OCI-M1 (cell line): ENCODE results near the gene TRIM41.
"Not testable (repeated sequence)": the region's sequence is repeated elsewhere in the genome, so short reads cannot be mapped to it uniquely, and the experiment has no call there.

ENCODE experiments used
- DNase-seq: peaks from one replicate; lab custom pipeline; 2025; lab: John Stamatoyannopoulos, UW

The TRIM41 gene

DNA sequence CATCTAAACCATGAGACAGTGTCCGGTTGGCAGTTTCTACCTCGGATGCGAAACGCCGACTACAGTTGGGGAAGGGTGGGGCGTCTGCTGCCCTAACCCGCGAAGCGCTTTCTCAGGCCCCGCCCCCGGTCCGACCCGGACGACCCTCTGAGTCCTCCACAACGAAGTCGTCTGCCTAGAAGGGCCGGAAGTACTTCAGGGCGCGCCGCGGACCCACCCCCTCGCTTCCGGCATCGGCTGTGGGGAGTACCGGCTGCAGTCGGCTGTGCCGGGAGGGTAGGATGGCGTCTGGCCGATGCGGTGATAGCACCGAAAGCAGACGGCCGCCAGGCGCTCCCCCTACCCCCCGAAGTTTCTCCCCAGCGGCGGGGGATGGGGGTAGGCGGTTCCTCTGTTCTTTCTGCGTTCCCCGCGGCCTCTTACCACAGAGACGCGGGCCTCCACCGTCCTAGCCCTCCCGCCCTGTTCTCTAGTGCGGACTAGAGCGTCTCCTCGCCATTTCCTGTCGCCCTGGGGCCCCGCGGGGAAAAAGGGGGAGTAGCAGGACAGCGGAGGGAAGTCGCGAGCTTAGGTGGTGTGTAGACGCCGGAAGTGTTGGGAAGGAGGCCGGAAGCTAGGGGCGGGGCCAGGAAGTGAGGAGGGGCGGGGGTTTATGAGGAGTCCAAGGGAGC lies at the start of gene TRIM41:
Gene TRIM41 (plus strand): TSS at position 224 of the 671 bp plus-strand sequence. CDS start 719 bp downstream, outside the sequence.
- no peak for DNase-seq

DNA sequence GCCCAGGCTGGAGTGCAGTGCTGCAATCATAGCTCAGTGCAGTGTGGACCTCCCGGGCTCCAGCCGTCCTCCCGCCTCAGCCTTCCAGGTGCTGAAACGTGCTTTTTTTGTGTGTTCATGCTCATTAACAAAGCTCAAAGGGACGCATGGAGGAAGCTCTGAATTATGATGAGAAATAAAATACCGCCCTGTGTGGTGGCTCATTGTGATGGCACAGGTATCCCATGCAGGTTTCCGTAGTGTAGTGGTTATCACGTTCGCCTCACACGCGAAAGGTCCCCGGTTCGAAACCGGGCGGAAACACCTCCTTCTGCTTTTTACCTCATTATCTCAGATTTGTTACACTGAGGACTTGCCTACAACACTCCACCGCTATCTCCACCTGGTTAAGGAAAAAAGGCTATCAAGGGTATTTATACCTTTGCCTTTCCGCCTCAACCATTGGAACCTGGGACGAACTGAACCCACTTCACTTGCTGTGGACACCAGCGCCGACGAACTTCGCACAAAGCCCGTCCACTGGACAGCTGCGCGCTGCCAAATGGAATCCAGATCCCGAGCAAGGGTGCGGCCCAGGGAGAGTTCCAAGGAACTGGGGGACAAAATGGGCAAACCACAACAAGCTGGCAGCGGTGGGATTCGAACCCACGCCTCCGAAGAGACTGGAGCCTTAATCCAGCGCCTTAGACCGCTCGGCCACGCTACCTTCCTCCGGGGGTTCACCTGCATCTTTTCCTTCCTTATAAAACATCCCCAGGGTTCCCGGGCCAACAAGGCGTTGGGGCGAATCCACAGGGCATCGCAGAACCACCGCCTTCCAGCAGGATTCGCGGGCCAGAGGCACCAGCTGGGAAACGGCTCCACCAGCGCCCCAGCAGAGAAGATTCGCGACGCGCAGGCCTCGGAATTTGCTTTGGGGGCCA lies 49.4 kb upstream of the TRIM41 start:
- DNase-seq: no peak

DNA sequence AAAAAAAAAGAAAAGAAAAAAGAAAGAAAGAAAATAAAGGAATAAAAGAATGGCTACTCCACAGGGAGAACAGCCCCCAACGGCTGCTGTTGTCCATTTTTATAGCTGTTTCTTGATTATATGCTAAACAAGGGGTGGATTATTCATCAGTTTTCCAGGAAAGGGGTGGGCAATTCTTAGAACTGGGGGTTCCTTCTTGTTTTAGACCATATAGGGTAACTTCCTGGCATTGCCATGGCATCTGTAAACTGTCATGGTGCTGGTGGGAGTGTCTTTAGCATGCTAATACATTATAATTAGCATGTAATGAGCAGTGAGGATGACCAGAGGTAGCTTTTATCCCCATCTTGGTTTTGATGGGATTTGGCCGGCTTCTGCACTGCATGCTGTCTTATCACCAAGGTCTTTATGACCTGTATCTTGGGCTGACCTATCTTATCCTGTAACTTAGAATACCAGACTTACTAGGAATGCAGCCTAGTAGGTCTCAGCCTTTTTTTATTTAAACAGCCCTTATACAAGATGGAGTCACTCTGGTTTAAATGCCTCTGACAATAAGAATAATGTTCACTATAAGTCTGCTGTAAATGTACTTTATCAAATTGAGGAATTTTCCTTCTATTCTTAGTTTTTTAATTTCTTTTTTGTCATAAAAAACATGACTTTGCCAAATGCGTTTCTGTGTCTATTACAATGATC lies 46.7 kb upstream of the TRIM41 start:
- DNase-seq: no peak

DNA sequence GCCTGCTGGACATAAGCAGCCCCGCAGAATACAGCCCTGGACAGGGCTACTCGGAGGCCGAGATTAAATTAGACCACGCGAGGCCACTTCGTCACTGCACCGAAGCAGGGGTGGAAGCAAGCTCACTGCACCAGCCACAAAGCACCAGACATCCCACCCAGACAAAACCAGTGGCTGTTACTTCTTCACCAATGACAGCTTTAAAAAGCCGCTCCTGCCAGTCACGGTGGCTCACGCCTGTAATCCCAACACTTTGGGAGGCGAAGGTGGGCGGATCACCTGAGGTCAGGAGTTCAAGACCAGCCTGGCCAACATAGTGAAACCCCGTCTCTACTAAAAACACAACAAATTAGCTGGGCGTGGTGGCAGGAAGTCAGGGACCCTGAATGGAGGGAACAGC lies 45.5 kb upstream of the TRIM41 start:
- not testable (repeated sequence) for DNase-seq

DNA sequence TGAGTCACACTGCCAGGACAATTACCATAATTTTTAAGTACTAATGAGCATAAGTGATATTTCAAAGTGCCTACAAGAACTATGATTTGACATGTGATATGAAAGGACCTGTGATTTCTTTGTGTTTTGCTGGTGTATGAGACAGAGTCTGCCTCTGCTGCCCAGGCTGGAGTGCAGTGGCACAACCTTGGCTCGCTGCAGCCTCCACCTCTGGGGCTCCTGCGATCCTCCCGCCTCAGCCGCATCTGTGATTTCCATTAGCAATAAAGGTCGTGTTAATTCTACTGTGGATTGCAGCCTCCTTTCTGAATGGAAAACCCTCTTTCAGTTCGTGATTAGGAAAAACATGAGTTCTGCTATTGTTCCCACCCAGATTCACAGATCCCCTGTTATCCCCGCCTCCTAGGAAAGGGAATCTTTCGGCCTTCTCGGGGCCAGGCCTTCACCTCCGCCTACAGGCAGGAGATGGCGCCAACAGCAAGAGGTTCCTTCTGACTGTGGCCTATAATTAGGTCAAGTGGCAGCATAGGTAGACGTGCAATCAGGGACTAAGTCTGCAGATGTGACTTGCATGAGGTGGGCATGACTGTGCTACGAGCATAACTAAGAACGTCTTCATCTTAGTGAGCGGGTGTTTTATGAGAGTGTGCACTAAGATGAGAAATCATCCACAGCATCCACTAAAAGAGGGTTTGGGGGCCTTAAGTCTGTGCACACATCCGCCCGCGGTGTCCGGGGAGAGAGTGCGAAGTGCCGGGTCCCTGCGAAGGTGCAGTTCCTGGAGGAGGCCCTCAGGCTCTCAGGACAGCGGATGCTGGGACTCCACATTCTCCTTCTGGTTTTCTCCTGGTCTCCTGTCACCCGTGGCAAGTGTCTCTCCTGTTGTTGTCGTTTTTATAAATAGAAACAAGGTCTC lies 41.2 kb upstream of the TRIM41 start:
- no peak for DNase-seq

DNA sequence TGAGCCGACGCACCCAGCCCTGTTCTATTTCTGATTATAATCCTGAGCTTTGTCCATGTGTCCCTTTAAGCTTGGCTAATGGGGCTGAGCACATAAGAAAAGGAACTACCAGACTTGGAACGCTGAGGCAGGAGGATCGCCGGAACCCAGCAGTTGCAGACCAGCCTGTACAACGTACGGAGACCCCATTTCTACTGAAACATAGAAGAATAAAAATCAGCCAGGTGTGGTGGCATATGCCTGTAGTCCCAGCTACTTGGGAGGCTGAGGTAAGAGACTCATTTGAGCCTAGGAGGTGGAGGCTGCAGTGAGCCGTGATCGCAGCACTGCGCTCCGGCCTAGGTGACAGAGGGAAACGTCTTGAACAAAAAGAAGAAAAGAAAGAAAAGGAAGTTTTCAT lies 40.4 kb upstream of the TRIM41 start:
- no peak for DNase-seq

DNA sequence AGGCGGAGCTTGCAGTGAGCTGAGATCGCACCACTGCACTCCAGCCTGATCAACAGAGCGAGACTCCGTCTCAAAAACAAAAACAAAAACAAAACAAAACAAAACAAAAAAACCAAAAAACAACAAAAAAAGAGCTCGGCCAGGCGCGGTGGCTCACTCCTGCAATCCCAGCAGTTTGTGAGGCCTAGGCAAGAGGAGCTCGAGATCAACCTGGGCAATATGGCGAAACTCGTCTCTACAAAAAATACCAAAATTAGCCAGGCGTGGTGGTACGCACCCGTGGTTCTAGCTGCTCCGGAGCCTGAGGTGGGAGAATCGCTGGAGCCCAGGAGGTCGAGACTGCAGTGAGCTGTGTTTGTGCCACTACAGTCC lies 38.2 kb upstream of the TRIM41 start:
- DNase-seq: no peak

DNA sequence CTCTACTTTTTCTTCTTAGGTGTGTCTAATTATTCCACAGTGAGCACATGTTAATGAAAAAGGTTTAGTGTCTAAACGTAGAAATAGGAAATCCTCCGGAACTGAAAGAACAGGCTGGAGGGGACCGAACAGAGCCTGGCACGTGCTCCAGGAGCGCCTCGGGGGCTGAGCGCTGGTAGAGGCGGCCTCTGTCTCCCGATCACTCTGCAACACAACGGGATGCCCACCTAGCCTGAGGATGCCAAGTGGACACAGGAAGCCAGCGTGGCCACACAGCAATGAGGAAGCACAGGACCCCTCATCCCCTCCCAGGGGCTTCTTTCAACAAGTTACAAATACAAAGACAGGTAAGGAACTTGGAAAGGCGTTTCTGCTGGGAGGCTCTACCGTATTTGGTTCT lies 37.5 kb upstream of the TRIM41 start:
- no peak for DNase-seq

DNA sequence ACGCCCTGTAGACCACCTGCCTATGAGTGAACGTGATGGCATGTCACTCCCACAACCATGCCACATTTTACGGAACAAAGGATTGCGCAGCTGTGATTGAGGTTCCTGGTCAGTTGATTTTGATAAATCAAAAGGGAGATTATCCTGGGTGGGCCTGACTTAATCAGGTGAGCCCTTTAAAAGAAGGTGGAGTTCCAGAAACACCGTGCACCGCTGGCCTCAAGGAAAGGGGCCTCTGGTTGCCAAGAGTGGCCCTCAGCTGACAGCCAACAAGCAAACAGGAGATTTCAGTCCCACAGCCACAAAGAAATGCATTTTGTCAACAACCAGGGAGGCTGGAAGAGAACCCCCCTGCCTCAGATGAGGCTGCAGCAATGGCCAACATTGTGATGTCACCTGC lies 37.1 kb upstream of the TRIM41 start:
- no peak for DNase-seq

DNA sequence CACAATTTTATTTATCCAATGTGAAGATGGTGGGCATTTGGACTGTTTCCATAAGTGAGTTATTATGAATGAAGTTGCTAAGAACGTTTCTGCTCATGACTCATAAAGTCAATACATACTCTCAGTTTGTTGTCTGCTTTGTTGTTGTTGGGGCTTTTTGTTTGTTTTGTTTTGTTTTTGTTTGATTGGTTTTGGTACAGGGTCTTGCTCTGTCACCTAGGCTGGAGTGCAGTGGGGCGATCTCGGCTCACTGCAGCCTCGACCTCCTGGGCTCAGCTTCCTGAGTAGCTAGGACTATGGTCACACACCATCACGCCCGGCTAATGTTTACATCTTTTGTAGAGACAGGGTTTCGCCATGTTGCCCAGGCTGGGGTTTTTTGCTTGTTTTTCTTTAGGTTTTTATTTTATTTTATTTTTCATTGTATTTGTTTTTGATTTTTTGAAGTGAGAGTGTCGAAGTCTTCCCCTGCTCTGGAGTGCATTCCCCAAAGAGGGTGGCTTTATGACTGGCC lies 36.0 kb upstream of the TRIM41 start:
- no peak for DNase-seq

DNA sequence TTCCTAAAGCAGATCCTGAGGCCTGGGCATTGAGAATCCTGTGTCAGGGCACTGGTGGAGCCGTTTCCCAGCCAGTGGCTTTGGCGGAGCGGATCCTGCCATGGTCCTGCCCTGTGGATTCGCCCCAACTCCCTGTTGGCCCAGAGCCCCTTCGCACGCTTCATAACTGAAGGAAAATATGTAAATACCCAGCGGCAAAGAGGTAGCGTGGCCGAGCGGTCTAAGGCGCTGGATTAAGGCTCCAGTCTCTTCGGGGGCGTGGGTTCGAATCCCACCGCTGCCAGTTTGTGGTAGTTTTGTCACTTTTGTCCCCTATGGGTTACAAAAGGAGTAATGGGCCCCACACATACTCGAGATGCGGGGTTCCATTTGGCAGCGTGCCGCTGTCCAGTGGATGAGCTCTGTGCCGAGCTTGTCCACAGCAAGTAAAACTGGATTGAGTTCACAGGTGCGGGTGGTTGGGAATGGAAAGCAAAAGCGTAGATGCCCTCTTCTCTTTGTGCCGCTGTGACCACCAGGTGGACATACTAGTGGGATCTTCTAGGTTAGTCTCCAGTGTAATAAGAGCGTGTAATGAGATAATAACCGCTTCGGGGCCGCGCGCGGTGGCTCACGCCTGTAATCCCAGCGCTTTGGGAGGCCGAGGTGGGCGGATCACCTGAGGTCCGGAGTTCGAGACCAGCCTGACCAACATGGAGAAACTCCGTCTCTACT lies 35.4 kb upstream of the TRIM41 start:
- DNase-seq: no peak

DNA sequence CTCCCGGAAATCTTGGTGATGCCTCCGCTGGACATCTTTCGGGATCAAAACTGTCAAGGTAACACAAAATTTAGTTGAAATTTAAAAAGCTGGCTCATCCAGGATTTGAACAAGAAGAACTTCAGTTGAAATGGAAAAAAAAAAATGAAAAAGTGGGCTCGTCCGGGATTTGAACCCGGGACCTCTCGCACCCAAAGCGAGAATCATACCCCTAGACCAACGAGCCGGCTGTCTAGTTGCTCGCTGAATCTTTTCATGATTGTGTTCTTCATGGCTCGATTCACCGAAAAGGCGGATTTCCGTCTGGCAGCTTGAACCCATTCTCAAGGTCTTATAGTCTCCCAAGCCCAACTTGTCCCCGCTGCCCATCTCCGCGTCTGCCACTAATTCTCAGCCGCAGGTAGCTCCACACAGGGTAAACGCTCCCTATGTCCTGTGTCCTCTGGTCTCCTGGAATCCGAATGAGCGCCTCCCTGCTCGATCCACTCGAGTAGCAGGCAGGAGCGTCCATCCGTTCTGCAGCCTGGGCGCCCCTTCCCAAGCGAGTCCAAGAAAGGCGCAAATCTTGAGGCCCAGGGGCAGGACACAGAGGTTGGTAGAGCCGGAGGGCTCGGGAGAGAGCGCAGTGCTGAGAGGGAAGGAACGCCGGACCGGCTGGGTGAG lies 34.2 kb upstream of the TRIM41 start:
- no peak for DNase-seq

DNA sequence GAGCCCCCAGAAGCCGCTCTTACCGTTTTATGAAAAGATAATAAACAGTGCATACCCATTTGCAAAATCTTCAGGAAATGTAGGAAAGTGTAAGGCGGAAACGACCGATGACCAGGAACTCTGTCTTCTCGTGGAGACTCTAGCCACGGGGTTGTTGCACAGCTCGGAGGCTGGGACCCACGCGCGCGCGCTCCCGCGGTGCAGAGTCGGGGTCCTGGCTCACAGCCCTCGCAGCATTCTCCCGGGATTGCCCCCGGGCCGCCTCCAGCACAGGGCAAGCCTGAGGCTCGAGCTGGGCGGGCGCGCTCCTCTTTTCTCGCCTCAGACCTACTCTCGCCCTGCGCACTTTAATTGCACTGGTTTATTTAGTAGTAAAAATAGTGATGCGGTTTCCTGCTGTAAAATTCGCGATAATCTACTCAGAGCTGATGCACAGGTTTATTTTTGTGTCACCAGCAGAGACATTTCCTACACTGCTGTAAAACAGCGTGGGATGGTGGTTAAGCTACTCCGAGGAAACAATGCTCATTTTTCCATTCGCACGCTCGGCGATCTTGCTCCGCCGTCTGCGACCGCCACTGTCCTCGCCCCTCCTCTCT lies 33.6 kb upstream of the TRIM41 start:
- DNase-seq: no peak

DNA sequence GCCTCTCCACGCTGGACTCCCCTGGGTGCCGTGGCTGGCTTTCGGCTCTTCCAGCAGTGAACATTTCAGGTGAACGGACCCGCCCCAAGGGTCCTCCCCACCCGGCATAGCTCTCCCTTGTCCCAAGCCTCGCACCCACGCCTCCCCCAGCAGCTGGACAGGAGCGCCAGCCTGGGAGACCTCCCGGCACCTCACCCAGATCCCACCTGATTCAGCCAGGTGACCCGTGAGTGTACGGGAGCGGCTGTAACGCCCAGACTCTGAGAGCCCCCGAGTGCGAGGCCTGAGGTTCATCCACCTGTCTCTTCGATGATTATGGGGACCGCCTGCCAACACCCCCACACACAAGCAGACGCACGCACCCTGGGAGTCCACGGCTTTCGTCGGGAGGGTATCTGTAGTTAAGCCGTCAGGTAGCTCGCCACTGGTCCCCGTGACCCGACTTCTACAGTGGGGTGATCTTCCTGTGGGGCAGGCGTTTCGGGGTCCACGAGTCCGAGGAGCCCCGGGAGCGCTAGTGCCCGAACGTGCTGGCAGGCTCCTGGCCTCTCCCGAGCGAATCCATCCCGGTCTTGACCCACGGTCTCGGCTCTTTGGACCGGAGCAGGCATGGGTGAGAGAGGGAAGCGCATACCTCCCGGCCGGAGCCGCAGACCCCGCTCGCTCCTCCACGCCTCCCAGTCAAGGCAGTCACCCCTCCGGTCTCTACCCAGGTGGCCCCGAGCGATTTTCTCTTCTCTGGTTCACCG lies 32.9 kb upstream of the TRIM41 start:
- no peak for DNase-seq

DNA sequence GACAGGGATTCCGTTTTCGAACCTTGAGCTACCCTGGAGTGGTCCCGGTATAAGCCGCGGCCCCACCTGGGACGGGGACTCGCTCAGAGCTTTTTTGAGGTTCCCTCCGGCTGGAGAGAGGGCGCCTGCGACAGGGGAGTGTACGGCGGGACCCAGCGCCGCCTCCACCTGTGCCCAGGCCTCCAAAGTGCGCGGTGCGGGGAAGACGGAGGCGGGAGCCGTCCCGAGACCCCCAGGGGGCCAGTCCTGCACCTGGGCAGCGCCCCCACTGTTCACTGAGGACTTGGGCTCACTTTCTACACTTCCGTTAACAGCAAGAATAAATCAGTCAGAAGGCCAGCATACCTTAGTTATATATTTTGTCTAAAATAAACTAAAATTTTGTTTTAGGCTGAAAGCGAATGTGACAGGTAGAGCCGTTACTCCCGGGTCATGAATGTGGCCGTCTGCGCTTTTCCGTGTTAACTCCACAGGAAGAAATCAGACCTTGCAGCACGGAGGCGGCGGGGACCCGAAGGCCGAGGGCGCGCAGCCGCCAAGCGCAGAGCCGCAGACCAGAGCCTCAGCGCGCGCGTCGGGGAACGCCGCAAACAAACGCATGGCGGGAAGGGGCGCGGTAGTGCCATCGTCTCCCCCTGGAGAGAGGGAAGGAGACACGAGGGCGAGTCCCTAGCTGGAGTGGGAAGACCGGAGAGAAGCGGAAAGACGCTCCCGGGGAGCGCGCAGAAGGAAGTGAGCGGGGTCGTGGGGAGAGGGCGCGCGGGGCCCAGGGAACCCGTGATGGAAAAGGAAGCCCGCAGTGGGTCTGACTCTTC lies 32.2 kb upstream of the TRIM41 start:
- no peak for DNase-seq

DNA sequence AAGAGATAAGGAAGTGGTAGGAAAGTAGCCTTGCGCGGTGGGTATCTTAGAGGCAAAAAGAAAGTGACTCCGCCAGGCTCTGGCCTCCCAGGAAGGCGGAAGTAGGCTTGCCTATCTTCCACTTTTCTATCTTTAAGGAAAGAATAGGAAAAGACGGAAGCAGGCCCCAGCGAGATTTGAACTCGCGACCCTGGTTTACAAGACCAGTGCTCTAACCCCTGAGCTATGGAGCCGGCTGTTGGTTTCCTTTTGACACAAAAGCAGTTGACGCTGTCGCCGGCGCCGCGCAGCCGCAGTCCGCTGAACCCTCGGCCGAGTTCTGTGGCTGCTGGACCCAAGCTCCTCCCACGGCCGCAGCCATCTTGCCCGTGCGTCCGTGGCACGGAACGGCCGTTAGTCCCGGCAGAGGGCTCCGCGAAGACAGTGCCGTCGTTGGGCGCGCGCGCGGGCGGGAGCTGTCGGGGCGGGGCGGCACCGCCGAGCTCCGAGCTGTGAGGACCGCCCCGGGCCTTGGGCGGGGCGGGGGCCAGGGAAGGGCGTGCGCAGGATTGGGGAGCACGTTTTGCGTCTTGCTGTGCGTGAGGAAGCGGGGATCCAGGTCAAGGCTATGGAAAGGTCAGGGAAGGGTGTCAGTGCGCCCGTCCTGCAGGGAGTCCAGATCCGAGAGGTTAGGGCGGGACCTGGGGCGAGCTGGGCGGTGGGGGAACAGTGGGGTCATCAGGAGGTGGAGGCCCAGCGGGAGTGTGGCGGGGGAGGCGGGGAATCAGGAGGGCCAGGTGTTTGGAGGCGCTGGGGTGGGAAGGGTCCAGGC lies 31.4 kb upstream of the TRIM41 start:
- DNase-seq: no peak

DNA sequence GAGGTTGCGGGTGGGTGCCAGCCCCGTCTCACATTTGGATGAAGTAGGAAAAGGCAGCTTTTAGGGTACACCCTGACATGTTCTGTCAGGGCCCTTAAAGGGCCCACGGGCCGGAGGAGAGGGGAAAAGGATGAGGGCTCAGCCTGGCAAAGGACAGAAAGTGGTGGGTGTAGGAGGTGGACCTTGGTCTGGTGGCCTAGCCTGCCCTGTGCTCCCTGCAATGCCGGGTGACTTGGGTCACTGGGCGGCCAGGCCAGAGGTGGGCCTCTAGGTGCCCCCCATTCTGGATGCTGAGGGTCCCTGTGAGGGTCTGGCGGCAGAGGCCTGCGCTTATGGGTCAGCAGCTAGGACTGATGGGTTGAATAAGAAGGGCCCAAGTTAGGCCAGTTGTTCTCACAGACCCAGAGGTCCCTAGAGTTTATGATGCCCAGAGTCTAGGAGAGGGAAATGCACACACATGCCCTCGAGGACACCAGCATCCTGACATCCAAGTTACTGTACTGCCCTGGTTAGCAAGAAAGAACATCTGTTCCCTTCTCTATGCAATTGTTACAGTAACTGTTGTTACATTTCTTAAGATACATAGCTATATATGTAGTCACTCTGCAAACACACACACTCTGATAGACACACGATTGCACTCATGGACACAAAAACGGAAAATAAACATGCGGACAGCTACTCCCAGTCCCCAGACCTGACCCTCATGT lies 30.6 kb upstream of the TRIM41 start:
- no peak for DNase-seq
